Epithelial cell of esophagus (primary cell): ENCODE data around the gene CHRNA7.

Experiments
- DNase-seq: peaks from one replicate; pipeline ENCODE4 v3.0.0; 2010; ENCODE audit warnings: low read depth
- H3K4me3 ChIP-seq: 2 replicates; pipeline ENCODE4 v1.5.1; 2011; ENCODE audit warnings: mild to moderate bottlenecking, low read length, control low read depth
- CTCF ChIP-seq: IDR thresholded peaks from 2 replicates; pipeline ENCODE4 v1.5.1; 2011; ENCODE audit warnings: low read depth, mild to moderate bottlenecking, low read length, control low read depth, inconsistent platforms; ENCODE audit not compliant: insufficient read depth; ENCODE audit errors: missing control alignments

CHRNA7 gene

DNA sequence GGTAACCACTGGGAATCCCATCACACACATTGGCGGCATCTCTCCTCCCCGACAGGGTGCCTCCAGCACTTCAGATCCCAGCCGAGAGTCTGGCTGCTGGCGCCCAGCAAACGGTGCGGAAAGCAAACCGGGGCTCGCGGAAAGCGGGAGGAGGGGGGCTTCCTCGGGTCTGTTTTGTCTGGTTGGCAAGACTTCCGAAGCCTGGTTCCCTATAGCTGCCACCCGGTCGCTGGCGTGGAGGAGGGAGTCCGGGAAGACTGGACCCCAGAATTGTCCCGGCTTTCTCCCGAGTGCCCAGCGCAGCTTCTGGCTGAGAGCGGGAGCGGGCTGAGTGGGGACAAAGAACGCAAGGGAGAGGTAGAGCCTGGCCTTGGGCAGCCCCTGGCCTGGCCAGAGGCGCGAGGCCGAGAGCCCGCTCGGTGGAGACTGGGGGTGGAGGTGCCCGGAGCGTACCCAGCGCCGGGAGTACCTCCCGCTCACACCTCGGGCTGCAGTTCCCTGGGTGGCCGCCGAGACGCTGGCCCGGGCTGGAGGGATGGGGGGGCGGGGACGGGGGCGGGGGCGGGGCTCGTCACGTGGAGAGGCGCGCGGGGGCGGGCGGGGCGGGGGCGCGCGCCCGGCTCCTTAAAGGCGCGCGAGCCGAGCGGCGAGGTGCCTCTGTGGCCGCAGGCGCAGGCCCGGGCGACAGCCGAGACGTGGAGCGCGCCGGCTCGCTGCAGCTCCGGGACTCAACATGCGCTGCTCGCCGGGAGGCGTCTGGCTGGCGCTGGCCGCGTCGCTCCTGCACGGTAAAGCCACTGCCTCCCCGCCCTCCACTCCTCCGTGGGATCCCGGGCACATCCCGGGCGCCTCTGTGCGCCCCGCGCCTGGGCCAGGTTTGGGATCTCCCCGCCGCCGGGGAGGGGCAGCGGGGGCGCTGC is at the start of gene CHRNA7:
TSS of gene CHRNA7 (plus strand) at position 654 of the 920 bp plus-strand sequence. CDS start at position 734, 80 bp downstream.
- DNase-seq, result peak; percentile 27
- peak within 1 kb of the TSS; percentile 25 for H3K4me3 ChIP-seq
- TF ChIP-seq CTCF, result no peak

DNA sequence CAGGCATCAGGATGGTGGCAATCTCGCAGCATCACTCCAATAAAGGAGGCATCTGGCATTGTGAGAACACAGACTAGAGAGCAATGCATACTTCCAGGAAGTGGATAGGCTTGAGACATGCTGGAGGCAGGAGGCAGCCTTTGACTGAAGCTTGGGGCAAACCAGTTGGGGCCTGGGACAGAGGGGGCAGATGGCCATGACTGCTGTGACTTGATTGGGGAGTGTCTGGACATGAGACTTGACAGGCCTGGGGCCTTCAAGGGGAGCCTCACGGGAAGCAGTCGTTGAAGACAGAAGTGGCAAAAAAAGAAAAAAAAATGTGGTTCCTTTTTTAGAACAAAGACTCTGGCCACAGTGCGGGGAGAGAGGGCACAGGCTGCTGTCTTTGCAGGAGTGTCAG is 44.7 kb upstream of the CHRNA7 start:
- H3K4me3 ChIP-seq, result no peak overlapping the region
- no peak for TF ChIP-seq CTCF
- no peak for DNase-seq

DNA sequence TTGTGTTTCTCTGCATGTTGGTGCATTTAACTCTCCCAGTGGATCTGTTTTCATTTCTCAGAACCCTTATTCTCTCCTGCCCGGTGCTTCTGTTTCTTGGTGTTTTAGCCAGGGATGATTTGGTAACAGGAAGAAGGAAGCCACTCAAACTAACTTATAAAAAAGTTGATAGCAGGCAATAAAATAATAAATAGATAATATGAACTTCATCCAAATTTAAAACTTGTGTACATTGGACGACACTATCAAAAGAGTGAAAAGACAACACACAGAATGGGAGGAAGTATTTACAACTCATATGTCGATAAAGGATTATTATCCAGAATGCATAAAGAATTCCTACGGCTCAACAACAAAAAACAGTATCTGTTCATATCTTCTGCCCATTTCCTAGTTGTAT is 37.3 kb upstream of the CHRNA7 start:
- no peak for TF ChIP-seq CTCF
- no peak for DNase-seq
- no peak overlapping the region for H3K4me3 ChIP-seq

DNA sequence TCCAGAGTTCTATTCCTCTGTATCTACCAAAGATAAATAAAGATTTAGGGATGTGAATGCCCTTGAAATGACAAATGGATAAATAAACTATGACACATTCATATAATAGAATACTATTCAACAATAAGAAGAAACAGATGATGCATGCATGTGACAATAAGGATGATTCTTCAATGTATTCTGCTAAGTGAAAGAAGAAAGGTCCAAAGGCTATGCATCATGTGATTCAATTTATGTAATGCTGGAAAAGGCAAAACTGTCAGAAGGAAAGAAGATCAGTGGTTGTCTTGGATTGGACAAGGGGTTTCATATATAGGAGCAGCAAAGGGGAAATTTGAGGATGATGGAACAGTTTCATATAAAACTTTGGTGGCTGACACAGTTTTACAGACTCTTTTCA is 32.6 kb upstream of the CHRNA7 start:
- no peak for TF ChIP-seq CTCF
- DNase-seq, result no peak
- H3K4me3 ChIP-seq, result no peak overlapping the region

- DNase-seq, result no peak
- no peak for TF ChIP-seq CTCF
- no peak overlapping the region for H3K4me3 ChIP-seq
These were observed 26.8 kb upstream of the CHRNA7 start for GRCh38 chr15:32003558-32003957.

DNA sequence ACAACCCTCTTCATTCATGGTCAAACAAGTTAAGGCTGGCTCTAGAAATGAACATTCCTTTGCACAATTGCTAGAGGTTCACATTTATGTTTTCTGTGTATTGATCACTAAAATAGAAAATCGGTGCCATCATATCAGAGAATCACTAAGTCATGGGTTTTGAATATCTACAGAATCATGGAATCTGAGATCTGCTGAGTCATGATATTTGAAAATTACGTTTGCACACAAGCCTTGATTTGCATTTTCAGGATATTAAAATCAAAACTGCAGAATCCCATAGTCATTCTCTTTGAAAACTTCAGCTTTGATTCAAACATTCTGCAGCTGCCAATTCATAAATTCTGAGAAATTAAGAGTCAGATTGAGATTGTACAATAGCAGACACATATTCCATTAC is 26.1 kb upstream of the CHRNA7 start:
- no peak for TF ChIP-seq CTCF
- H3K4me3 ChIP-seq, result no peak overlapping the region
- no peak for DNase-seq

DNA sequence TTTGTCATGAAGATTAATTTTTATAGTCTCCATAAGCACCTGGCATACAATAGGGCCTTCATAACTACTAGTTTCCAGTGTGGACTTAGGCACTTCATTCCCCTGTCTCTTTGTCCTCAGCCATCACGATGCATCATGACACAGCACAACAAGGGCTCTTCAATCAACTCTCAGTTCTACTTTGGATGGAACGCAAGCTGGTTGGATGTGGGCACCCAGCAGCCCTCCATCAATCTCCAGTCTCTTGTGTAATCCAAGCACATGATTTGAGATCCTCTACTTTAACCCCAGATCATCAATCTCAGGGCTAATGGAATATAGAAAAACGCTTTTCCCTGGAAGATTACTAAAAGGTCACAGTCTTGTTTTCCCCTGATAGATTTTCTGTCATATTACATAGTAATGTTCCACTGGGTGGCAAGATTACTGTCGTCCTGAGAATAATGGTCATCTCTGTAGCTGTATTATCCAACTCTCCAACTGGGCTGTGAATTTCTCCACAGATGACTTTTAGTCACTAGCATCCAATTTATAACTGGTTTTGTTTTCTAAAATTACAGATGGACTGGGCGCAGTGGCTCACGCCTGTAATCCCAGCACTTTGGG is 22.9 kb upstream of the CHRNA7 start:
- H3K4me3 ChIP-seq, result no peak overlapping the region
- DNase-seq, result no peak
- TF ChIP-seq CTCF, result no peak
